Caki2 (cell line): ENCODE results near the gene NTN1. TPM values are rescaled to one million over a fixed set of nuclear protein-coding genes. Genes with fewer than 3 reads are reported as not detected.

Source experiments
- DNase-seq: peaks from one replicate; pipeline ENCODE4 v3.0.0-alpha.2; 2015; ENCODE audit warnings: low read depth
- in situ Hi-C: cut with HindIII; loops from 2 replicates; pipeline ENCODE4 v1.10.0; 2016; ENCODE audit warnings: low sequenced_read_pairs, low pct_unique_long_range_greater_than_20kb, mixed read lengths
- total RNA-seq: library from RNA; depleted of rRNA; stranded (reverse); fragments of >200 nt; shearing (Covaris generic); gene quantifications from 2 replicates; pipeline ENCODE4 v1.2.3, GENCODE V29; 2014; ENCODE audit warnings: low replicate concordance

The NTN1 gene
- total RNA-seq, 1 experiment from 2014 or later: 11.9 TPM

- in situ Hi-C loops: no loop called here
These were observed 5.4 kb downstream of the NTN1 start for GRCh38 chr17:9026741-9027140.

GRCh38 chr17:9028202-9028987 lies 7.1 kb downstream of the NTN1 start:
- in situ Hi-C loops: no loop called here
- no peak for DNase-seq

More at GRCh38 chr17:9026741-9027140, 5.4 kb downstream of the NTN1 start:
- no peak for DNase-seq

- no peak for DNase-seq
- in situ Hi-C loops: no loop called here
These were observed 7.8 kb downstream of the NTN1 start for GRCh38 chr17:9028988-9029570.

DNA sequence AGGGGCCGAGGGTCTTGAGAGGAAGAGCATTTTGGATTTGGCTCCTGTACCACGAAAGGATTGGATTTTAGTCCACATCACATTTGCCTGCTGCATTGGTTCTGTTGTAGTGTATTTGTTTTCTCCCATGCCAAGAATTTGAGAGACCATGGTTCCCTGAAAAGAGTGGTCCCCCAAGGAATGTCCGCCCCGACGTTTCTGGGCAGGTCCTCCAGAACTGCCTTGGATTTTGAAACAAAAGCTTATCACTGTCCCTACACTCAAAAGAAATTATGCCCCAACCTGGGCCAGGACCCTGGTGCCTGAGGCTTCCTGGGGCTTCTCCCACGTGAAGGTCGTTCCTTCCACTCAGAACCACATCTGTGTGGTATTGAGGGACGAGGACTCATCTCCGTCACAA lies 10.8 kb downstream of the NTN1 start:
- no peak for DNase-seq
- in situ Hi-C loops: no loop called here

GRCh38 chr17:9032583-9032982 lies 11.3 kb downstream of the NTN1 start:
- DNase-seq: no peak
- in situ Hi-C loops: no loop called here

- in situ Hi-C loops: no loop called here
- DNase-seq: no peak
These were observed 13.9 kb downstream of the NTN1 start for GRCh38 chr17:9035249-9035648.

- in situ Hi-C loops: no loop called here
- DNase-seq: no peak
These were observed 15.0 kb downstream of the NTN1 start for GRCh38 chr17:9036336-9036735.

- in situ Hi-C loops: no loop called here
- DNase-seq: no peak
These were observed 16.4 kb downstream of the NTN1 start for GRCh38 chr17:9037736-9038135.

- no peak for DNase-seq
- in situ Hi-C loops: no loop called here
These were observed 17.1 kb downstream of the NTN1 start for GRCh38 chr17:9038380-9038779.

DNA sequence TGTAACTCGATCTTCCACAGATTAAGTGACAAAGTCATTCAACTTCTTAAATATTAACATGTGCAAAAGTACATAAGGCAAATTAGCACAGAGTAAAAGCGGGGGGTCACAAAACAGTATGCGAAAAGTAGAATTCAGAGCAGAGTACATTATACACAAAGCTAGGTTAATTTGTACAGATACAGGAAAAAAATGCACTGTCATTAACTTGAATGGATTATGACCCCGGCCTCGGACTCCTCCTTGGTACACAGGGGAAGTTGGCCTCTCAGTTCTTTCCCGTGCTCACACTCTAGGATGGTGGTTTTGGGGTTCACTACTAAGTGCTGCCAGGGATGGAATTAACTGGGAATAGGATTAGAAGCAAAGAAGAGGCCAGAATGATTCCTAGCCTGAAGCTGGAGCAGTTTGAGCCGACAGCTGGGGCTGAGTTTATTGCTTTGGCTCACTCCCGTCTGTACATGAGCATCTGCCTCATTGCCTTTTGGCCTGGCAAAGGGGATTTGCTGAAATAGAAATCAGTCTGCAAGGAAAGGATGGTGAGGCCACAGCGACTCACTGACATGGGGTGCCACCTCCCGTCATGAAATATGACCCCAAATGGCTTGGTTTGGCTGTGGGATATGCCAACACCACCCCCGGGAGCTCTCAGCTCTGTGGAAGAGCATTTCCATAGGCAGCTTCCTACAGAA lies 23.6 kb downstream of the NTN1 start:
- DNase-seq: no peak
- in situ Hi-C loops: no loop called here

DNA sequence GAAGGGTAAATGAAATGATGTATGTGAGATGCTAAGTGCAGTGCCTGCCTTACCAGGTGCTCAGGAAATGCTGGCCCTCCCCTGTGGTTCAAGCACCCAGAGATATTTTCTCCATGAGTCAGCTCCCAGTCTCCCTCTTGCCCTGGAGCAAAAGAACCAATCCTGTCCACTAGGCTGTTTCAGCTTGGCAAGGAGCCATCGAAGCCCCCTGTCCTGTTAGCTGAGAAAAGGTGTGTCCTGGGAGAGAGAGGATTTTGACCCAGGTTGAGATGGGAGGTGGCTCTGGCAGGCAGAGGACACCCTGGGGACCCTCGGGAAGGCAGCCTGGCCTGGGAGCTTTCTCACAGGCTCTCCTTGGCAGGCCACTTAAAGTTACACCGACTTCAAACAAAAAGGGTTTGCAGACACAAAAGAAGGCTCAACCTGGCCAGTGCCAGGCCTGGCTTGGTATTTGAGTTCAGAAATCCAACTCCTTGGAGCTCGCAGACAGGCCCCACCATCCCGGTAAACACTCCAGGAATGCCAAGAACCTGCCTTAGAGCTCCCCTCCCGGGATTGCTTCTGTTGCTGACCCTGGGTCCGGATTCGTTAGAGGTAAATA lies 29.6 kb downstream of the NTN1 start:
- in situ Hi-C loops: no loop called here
- peak; percentile 62 for DNase-seq

GRCh38 chr17:9051561-9051960 lies 30.3 kb downstream of the NTN1 start:
- in situ Hi-C loops: no loop called here
- DNase-seq: no peak

DNA sequence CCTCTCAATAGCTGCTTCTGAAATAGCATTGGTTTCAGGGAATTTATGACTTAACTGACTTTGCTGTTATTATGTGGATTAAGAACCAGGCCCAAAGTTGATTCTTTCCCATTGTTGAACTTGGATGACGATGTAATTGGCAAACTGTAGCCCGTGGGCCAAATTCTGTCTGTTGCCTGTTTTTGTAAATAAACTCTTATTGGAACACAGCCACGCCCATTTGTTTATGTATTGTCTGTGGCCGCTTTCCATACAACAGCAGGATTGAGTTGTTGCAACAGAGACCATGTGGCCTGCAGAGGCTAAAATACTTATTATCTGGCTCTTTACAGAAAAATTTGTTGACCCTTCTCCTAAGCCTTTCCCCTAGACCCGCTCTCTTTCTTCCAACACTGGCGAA lies 31.6 kb downstream of the NTN1 start:
- in situ Hi-C loops: no loop called here
- DNase-seq: no peak

GRCh38 chr17:9053406-9053805 lies 32.1 kb downstream of the NTN1 start:
- in situ Hi-C loops: no loop called here
- no peak for DNase-seq

- DNase-seq: no peak
- in situ Hi-C loops: no loop called here
These were observed 33.0 kb downstream of the NTN1 start for GRCh38 chr17:9054126-9054975.

- in situ Hi-C loops: no loop called here
- no peak for DNase-seq
These were observed 34.0 kb downstream of the NTN1 start for GRCh38 chr17:9055281-9055680.

- in situ Hi-C loops: no loop called here
- DNase-seq: no peak
These were observed 35.3 kb downstream of the NTN1 start for GRCh38 chr17:9056566-9056965.

DNA sequence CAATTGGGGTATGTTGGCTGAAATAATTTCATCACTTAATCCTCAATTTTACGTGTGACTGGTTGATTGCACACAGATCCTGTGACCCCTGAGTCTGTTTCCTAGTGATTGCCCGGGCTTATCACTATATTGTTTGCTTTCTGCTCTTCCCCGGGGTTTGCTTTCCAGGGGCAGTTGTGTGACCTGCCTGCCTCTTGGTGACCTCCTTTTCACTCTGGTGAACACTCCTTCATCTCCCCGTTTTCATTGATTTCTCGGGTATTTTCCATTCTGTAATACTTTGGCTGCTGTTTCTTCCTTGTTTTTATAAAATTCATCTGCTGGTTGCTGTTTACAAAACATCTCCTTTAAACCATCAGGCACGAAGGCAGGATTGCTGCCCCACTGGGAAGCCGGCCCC lies 36.0 kb downstream of the NTN1 start:
- in situ Hi-C loops: no loop called here
- no peak for DNase-seq
